NCI-H446 treated with DMSO at 0.1 percent for 48 hours (cell line): ENCODE results near the gene COL6A2.
"Not testable (repeated sequence)": the region's sequence is repeated elsewhere in the genome, so short reads cannot be mapped to it uniquely, and the experiment has no call there.

Source experiments
- DNase-seq: peaks from one replicate; lab custom pipeline; 2025; lab: John Stamatoyannopoulos, UW

COL6A2 gene

GRCh38 chr21:46126309-46127238, 28.7 kb downstream of the COL6A2 start:
- no peak for DNase-seq

- DNase-seq: no peak
Measured at GRCh38 chr21:46127239-46128105, 29.6 kb downstream of the COL6A2 start.

GRCh38 chr21:46128106-46128932, 30.4 kb downstream of the COL6A2 start:
- no peak for DNase-seq

- DNase-seq: no peak
Measured at GRCh38 chr21:46128933-46129571, 31.1 kb downstream of the COL6A2 start.

- DNase-seq: no peak
Measured at GRCh38 chr21:46129846-46130651, 32.1 kb downstream of the COL6A2 start.

DNA sequence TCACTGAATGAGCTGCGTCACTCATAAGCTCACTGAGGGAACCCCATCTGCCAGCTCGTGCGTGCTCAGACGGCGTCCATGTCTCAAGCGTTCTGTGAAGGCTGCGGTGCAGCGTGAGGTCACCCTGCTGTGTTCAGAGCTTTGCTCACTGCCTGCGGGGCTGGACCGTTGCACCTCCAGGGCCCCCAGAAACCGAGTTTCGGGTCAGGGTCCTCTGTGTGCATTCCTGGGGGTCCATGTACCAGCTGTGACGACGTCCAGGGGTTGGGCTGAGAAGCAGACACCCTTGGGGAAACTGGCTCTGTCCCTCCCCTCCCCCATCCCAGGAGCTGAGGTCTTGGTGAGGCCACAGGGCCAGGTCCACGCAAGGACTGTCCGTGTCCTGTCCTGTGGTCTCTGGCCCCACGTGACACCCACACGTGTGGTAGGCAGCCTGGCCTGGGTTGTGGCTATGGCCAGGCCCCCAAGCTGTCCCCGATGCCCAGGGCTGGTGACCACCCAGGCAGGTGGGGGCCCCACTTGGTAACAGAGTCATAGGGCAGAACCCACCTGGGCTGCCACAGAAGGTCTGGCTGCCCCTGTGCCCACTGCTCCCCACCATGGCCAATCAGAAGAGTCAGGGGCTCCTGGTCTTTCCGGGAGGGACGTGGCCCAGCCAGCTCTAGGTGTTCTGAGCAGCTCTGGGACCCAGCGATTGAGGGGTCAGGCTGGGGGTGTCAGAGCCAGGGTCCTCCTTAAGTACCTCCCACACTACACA, 33.1 kb downstream of the COL6A2 start:
- no peak for DNase-seq

- no peak for DNase-seq
Measured at GRCh38 chr21:46131588-46131837, 33.6 kb downstream of the COL6A2 start.

- DNase-seq: no peak
Measured at GRCh38 chr21:46131838-46132651, 34.1 kb downstream of the COL6A2 start.

DNA sequence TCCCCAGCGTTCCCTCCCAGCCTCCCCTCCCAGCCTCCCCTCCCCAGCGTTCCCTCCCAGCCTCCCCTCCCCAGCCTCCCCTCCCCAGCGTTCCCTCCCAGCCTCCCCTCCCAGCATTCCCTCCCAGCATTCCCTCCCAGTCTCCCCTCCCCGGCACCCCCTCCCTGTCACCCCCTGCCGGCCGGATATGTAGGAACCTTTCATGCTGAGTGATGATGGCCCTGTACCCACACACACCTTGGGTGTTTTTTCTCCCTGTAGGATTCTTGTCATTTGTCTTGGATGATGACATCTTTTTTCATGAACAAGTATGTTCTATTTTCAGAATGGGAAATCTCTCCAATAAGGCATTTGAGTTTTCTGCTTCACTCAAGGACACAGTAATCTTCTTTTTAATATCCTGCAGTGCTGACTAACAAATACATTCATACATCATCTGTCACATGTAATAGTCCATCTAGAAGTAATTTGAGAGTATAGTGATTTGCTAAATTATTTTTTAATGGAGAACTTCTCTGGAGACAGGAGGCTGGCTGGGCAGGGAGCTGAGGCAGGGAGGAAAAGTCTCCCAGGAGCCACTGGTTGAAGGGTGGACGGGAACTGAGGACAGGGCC, 38.0 kb downstream of the COL6A2 start:
- no peak for DNase-seq

DNA sequence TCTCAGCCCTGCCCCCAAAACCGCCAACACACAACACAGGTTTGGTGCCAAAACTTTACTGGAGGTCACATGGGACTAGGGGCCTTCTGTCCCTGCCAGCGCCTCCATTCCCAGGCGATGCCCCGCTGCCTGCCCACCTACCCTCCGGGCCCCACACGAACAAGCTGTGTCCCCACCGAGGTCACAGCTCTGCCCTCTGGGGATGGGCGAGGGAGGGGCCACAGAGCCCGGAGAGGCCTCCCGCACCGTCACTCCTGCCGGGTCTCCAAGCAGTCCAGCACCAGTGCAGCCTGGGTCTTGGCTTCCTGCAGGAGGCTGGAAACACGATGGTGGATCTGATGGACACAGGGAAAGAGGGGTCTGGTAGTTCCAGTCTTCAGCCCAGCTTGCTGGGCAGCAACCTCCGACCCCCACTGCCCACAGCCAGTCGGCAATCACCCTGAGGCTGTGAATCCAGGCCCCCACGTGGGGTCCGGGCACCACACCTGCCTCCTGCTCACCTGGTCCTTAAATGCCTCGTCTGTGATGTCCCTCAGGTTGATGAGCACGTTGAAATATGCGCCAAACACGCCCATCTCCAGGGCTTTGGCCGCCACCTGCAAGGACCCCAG, 38.9 kb downstream of the COL6A2 start:
- no peak for DNase-seq

- DNase-seq: no peak
Measured at GRCh38 chr21:46137908-46138307, 40.0 kb downstream of the COL6A2 start.

DNA sequence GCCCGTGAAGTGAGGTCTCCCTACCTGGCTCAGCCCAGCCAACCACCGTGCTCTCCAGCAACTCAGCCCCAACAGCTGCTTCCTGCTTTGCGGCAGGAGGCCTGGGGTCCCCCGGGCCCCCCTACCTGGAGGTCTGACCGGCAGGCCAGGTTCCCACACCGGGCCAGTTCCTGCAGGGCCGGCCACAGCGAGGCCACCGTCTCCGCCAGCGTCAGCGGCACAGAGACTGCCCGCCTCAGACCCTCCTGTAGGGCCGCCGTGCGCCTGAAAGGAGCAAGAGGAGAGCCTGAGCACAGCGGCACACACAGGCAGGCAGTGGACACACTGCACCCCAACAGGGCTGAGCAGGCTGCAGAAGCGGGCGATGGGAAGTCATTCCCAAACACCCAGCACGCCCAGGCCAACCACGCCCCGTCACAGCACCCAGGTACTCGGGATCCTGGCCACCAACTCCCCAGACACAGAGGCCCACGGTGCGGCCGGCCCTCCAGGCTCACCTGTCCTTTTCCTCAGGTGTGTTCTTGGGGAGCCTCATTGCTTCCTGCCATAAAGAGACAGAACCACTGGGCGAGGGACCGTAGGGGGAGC, 40.6 kb downstream of the COL6A2 start:
- no peak for DNase-seq

- no peak for DNase-seq
Measured at GRCh38 chr21:46139686-46140085, 41.8 kb downstream of the COL6A2 start.

DNA sequence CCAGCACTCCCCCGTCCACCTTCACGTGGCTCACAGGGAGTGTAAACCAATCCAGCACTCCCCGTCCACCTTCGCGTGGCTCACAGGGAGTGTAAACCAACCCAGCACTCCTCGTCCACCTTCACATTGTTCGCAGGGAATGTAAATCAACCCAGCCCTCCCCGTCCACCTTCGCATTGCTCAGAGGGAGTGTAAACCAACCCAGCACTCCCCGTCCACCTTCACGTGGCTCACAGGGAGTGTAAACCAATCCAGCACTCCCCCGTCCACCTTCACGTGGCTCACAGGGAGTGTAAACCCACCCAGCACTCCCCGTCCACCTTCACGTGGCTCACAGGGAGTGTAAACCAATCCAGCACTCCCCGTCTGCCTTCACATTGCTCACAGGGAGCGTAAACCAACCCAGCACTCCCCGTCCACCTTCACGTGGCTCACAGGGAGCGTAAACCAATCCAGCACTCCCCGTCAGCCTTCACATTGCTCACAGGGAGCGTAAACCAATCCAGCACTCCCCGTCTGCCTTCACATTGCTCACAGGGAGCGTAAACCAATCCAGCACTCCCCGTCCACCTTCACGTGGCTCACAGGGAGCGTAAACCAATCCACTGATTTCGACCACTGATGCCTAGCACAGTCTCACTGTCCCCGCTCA, 42.6 kb downstream of the COL6A2 start:
- not testable (repeated sequence) for DNase-seq

DNA sequence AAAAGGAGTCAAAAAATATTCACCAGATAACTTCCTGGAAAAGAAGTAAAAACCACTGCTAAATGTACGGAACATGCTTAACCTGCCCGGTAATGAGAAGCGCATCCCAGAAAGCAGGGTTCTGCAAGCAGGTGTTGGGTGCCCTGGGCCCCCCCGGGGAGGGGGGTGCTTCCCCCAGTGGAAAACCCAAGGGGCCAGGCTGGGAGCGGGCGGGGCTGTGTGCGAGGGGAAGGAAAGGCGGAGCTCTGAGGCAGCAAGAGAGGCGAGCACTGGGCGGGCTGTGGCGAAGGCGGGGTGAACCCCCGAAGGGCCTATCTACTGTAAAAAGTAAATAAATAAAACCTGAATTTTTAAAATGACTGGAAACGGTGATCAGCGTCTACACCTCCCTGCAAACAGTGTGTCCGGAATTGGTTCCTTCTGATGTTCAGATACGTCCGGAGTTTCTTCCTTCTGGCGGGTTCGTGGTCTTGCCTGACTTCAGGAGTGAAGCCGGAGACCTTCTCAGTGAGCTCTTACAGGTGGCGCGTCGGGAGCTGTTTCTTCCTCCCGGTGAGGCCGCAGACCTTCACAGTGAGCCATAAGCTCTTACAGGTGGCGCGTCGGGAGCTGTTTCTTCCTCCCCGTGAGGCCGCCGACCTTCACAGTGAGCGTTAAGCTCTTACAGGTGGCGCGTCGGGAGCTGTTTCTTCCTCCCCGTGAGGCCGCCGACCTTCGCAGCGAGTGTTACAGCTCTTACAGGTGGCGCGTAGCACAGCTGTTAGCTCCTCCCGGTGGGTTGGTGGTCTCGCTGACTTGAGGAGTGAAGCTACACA, 44.1 kb downstream of the COL6A2 start:
- no peak for DNase-seq

- no peak for DNase-seq
Measured at GRCh38 chr21:46142582-46143473, 44.9 kb downstream of the COL6A2 start.
